ENCODE data around the gene FA2H. TPM values are rescaled to one million over a fixed set of nuclear protein-coding genes. Genes with fewer than 3 reads are reported as not detected.
"Not testable (repeated sequence)": the region's sequence is repeated elsewhere in the genome, so short reads cannot be mapped to it uniquely, and the experiment has no call there.

FA2H gene
- total RNA-seq, 1 donor from 2014 or later, result not detected

GRCh38 chr16:74766729-74767128 lies 7.9 kb downstream of the FA2H start:
- Mint-ChIP-seq H3K36me3 (ENCODE audit: low read depth, unreplicated experiment) (no peaks in the 10 kb centered on the region), H3K27ac (ENCODE audit: unreplicated experiment) (no peak overlapping the region), H3K4me3 (ENCODE audit: unreplicated experiment) (no peak overlapping the region), H3K4me1 (ENCODE audit: unreplicated experiment) (no peaks in the 10 kb centered on the region), H3K9me3 (ENCODE audit: unreplicated experiment) (peaks cover 4% of the 10 kb centered on the region), H3K27me3 (ENCODE audit: unreplicated experiment) (peaks cover 3% of the 10 kb centered on the region)
- TF ChIP-seq CTCF (IDR thresholded peaks at IDR 0.05; ENCODE audit: unreplicated experiment), result no peak
- no peak for DNase-seq (ENCODE audit: low spot score)

- not testable (repeated sequence) for H3K4me3 Mint-ChIP-seq (ENCODE audit: unreplicated experiment); DNase-seq (ENCODE audit: low spot score); H3K27ac Mint-ChIP-seq (ENCODE audit: unreplicated experiment); H3K4me1 Mint-ChIP-seq (ENCODE audit: unreplicated experiment); H3K27me3 Mint-ChIP-seq (ENCODE audit: unreplicated experiment); H3K9me3 Mint-ChIP-seq (ENCODE audit: unreplicated experiment); H3K36me3 Mint-ChIP-seq (ENCODE audit: low read depth, unreplicated experiment)
Measured at GRCh38 chr16:74764184-74764583, 10.4 kb downstream of the FA2H start.

- no peaks in the 10 kb centered on the region for H3K4me1 Mint-ChIP-seq (ENCODE audit: unreplicated experiment)
- H3K27ac Mint-ChIP-seq (ENCODE audit: unreplicated experiment), result no peak overlapping the region
- no peaks in the 10 kb centered on the region for H3K36me3 Mint-ChIP-seq (ENCODE audit: low read depth, unreplicated experiment)
- H3K4me3 Mint-ChIP-seq (ENCODE audit: unreplicated experiment), result no peak overlapping the region
- no peaks in the 10 kb centered on the region for H3K27me3 Mint-ChIP-seq (ENCODE audit: unreplicated experiment)
- H3K9me3 Mint-ChIP-seq (ENCODE audit: unreplicated experiment), result no peaks in the 10 kb centered on the region
- DNase-seq (ENCODE audit: low spot score), result no peak
- TF ChIP-seq CTCF (IDR thresholded peaks at IDR 0.05; ENCODE audit: unreplicated experiment), result no peak
Measured at GRCh38 chr16:74761665-74762064, 13.0 kb downstream of the FA2H start.

GRCh38 chr16:74760007-74760767 lies 14.4 kb downstream of the FA2H start:
- Mint-ChIP-seq H3K36me3 (ENCODE audit: low read depth, unreplicated experiment) (no peaks in the 10 kb centered on the region), H3K4me1 (ENCODE audit: unreplicated experiment) (no peaks in the 10 kb centered on the region), H3K27me3 (ENCODE audit: unreplicated experiment) (no peaks in the 10 kb centered on the region), H3K27ac (ENCODE audit: unreplicated experiment) (no peak overlapping the region), H3K9me3 (ENCODE audit: unreplicated experiment) (no peaks in the 10 kb centered on the region), H3K4me3 (ENCODE audit: unreplicated experiment) (no peak overlapping the region)
- TF ChIP-seq CTCF (IDR thresholded peaks at IDR 0.05; ENCODE audit: unreplicated experiment), result no peak
- no peak for DNase-seq (ENCODE audit: low spot score)

DNA sequence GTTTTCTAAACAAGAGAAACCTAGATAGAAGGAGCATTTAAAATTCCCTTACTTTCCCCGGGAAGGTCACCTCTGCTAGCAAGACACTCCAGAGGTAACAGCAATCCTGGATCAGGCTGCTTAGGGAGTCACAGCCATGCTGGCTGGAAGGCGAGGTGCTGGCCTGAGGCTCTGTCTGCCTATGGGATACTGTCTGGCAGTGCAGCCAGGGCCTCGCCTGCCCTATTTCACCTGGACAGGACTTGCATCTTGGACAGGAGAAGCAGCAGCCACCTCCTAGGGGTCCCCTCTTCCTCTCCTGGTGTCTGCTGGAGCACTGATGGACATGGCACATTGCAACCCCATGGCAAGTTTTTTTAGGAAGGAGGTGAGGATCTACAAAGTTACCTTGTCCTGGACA lies 15.1 kb downstream of the FA2H start:
- no peaks in the 10 kb centered on the region for H3K36me3 Mint-ChIP-seq (ENCODE audit: low read depth, unreplicated experiment)
- no peak for DNase-seq (ENCODE audit: low spot score)
- no peaks in the 10 kb centered on the region for H3K4me1 Mint-ChIP-seq (ENCODE audit: unreplicated experiment)
- H3K4me3 Mint-ChIP-seq (ENCODE audit: unreplicated experiment), result no peak overlapping the region
- no peak for TF ChIP-seq CTCF (IDR thresholded peaks at IDR 0.05; ENCODE audit: unreplicated experiment)
- H3K9me3 Mint-ChIP-seq (ENCODE audit: unreplicated experiment), result no peaks in the 10 kb centered on the region
- H3K27ac Mint-ChIP-seq (ENCODE audit: unreplicated experiment), result no peak overlapping the region
- H3K27me3 Mint-ChIP-seq (ENCODE audit: unreplicated experiment), result no peaks in the 10 kb centered on the region

Measured in endothelial cell (in vitro differentiated cells).